HG02642 (cell line): Measurements from ENCODE around the gene SRRM2.

Source experiments
- ATAC-seq: cut with Tn5 transposase; IDR thresholded peaks from one replicate; pipeline ENCODE4 v1.9.1; 2021; ENCODE audit warnings: mild to moderate bottlenecking; ENCODE audit not compliant: unreplicated experiment, poor library complexity

SRRM2 gene

GRCh38 chr16:2756288-2757015 lies 4.0 kb downstream of the SRRM2 start:
- ATAC-seq = no peak

GRCh38 chr16:2757344-2757743 lies 4.9 kb downstream of the SRRM2 start:
- ATAC-seq = no peak

- no peak for ATAC-seq
Observed at GRCh38 chr16:2761472-2761871, 9.0 kb downstream of the SRRM2 start.

GRCh38 chr16:2761886-2762583 lies 9.6 kb downstream of the SRRM2 start:
- ATAC-seq = no peak

- ATAC-seq = no peak
Observed at GRCh38 chr16:2762711-2763110, 10.3 kb downstream of the SRRM2 start.

GRCh38 chr16:2763173-2763572 lies 10.7 kb downstream of the SRRM2 start:
- ATAC-seq = no peak

GRCh38 chr16:2764718-2765117 lies 12.3 kb downstream of the SRRM2 start:
- no peak for ATAC-seq

GRCh38 chr16:2765462-2766404 lies 13.3 kb downstream of the SRRM2 start:
- no peak for ATAC-seq

- no peak for ATAC-seq
Observed at GRCh38 chr16:2766430-2767139, 14.1 kb downstream of the SRRM2 start.

GRCh38 chr16:2767140-2767731 lies 14.8 kb downstream of the SRRM2 start:
- ATAC-seq = no peak

GRCh38 chr16:2767891-2768290 lies 15.5 kb downstream of the SRRM2 start:
- ATAC-seq = no peak

GRCh38 chr16:2768403-2769089 lies 16.1 kb downstream of the SRRM2 start:
- ATAC-seq = no peak

- no peak for ATAC-seq
Observed at GRCh38 chr16:2769100-2769529, 16.7 kb downstream of the SRRM2 start.

- no peak for ATAC-seq
Observed at GRCh38 chr16:2769675-2770056, 17.2 kb downstream of the SRRM2 start.

GRCh38 chr16:2770057-2770951 lies 17.9 kb downstream of the SRRM2 start:
- no peak for ATAC-seq

GRCh38 chr16:2771496-2772402 lies 19.3 kb downstream of the SRRM2 start:
- no peak for ATAC-seq
